Renal pelvis (tissue), 4 donors: ENCODE measurements around the gene KCNN3. TPM values are rescaled to one million over a fixed set of nuclear protein-coding genes. Genes with fewer than 3 reads are reported as not detected.

ENCODE experiments used
- DNase-seq: peaks from one replicate; pipeline ENCODE4 v3.0.0-alpha.2; 2013
- polyA plus RNA-seq, 3 donors: library from polyadenylated mRNA; unstranded; fragments of 120-200 nt; gene quantifications; one replicate each; pipeline ENCODE4 v1.2.1, GENCODE V29; 2013; ENCODE audit not compliant: insufficient read length in 3 of 3

KCNN3 gene
- polyA plus RNA-seq, 3 donors, result 2.2 to 2.6 (median 2.3) TPM

- DNase-seq, result no peak
Measured at GRCh38 chr1:154663471-154664060, 206.5 kb downstream of the KCNN3 start.

GRCh38 chr1:154661110-154661509 lies 209.0 kb downstream of the KCNN3 start:
- DNase-seq, result no peak

GRCh38 chr1:154659823-154660592 lies 210.1 kb downstream of the KCNN3 start:
- DNase-seq, result no peak

- DNase-seq, result no peak
Measured at GRCh38 chr1:154657556-154657955, 212.5 kb downstream of the KCNN3 start.

GRCh38 chr1:154652893-154653292 lies 217.2 kb downstream of the KCNN3 start:
- no peak for DNase-seq

Other genes with a start within 250 kb of the KCNN3 start
- 10 to 100 TPM; 44.1 to 47.2 (median 44.2) TPM for gene PMVK, start 66.4 kb upstream of the KCNN3 start, polyA plus RNA-seq
- 10 to 100 TPM; 76.2 to 80.3 (median 76.6) TPM for gene PBXIP1, start 85.8 kb upstream of the KCNN3 start, polyA plus RNA-seq
- 10 to 100 TPM; 47.4 to 52.1 (median 51.6) TPM for gene PYGO2, start 91.5 kb upstream of the KCNN3 start, polyA plus RNA-seq
- 10 to 100 TPM; 74.6 to 91.3 (median 81.7) TPM for gene SHC1, start 100.5 kb upstream of the KCNN3 start, polyA plus RNA-seq
- 100 to 1,000 TPM in 1 of 3 donors, 10 to 100 TPM in 2; 88.0 to 105 (median 96.5) TPM for gene CKS1B, start 104.4 kb upstream of the KCNN3 start, polyA plus RNA-seq
- gene FLAD1, start 113.1 kb upstream of the KCNN3 start, polyA plus RNA-seq, result 10 to 100 TPM; 34.1 to 39.0 (median 38.4) TPM
- gene LENEP, start 123.3 kb upstream of the KCNN3 start, polyA plus RNA-seq, result 1 to 10 TPM in 1 of 3 donors, under 1 TPM in 2; 0.36 to 1.5 (median 0.87) TPM
- gene ZBTB7B, start 132.5 kb upstream of the KCNN3 start, polyA plus RNA-seq, result 10 to 100 TPM; 15.9 to 18.0 (median 16.3) TPM
- 1 to 10 TPM; 1.9 to 2.8 (median 2.2) TPM for gene DCST2, start 163.5 kb upstream of the KCNN3 start, polyA plus RNA-seq
- under 1 TPM; 0.38 to 0.61 (median 0.41) TPM for gene DCST1, start 163.5 kb upstream of the KCNN3 start, polyA plus RNA-seq
- gene ADAM15, start 181.0 kb upstream of the KCNN3 start, polyA plus RNA-seq, result 10 to 100 TPM; 57.5 to 62.8 (median 58.0) TPM
- 10 to 100 TPM; 22.1 to 23.7 (median 23.0) TPM for gene EFNA4, start 193.5 kb upstream of the KCNN3 start, polyA plus RNA-seq
- gene EFNA3, start 208.6 kb upstream of the KCNN3 start, polyA plus RNA-seq, result 1 to 10 TPM; 6.3 to 8.8 (median 8.4) TPM